Measurements from ENCODE around the gene COMTD1.

DNA sequence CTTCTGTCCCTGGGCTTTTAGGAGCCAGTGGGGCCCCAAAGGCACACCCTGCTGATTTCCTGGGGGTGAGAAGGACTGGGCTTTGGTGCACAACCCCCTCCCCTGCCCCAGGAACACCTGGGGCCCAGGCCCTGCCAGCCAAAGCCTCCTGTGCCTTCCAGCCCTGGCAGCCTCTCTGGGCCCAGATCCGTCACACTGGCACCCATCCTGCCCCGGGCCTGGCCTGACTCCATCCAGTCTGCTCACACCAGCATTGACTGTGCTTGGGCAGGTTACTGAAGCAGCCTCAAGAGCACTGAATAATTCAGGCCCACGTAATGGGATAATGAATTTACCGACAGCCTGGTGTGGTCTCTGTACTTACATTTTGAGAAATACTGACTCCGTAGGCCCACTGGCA lies 12.0 kb upstream of the COMTD1 start:
- TF ChIP-seq, protein P1, sequence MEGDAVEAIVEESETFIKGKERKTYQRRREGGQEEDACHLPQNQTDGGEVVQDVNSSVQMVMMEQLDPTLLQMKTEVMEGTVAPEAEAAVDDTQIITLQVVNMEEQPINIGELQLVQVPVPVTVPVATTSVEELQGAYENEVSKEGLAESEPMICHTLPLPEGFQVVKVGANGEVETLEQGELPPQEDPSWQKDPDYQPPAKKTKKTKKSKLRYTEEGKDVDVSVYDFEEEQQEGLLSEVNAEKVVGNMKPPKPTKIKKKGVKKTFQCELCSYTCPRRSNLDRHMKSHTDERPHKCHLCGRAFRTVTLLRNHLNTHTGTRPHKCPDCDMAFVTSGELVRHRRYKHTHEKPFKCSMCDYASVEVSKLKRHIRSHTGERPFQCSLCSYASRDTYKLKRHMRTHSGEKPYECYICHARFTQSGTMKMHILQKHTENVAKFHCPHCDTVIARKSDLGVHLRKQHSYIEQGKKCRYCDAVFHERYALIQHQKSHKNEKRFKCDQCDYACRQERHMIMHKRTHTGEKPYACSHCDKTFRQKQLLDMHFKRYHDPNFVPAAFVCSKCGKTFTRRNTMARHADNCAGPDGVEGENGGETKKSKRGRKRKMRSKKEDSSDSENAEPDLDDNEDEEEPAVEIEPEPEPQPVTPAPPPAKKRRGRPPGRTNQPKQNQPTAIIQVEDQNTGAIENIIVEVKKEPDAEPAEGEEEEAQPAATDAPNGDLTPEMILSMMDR (conservative IDR thresholded peaks at IDR 0.05; ENCODE audit: low read depth, low read length) = no peak
- no peak for TF ChIP-seq POLR2A (IDR thresholded peaks at IDR 0.05; ENCODE audit: low read depth, low read length)
- no peak for TF ChIP-seq BHLHE40 (IDR thresholded peaks at IDR 0.05; ENCODE audit: low read depth, low read length)

Data from IMR-90 (cell line).